Stomach (tissue), 4 donors: ENCODE results near the gene GKN1.

Source experiments
- EP300 ChIP-seq: sonication (generic); formaldehyde crosslinking; IDR thresholded peaks from one replicate; pipeline ENCODE4 v1.6.1; 2017; ENCODE audit warnings: antibody characterized with exemption
- POLR2A ChIP-seq, 4 donors: fragments of 450-650 bp; IDR thresholded peaks; one replicate each; pipeline ENCODE4 v1.6.1; 2016; ENCODE audit warnings: antibody characterized with exemption in 4 of 4, control low read depth in 2 of 4, mild to moderate bottlenecking in 1 of 4, moderate library complexity in 1 of 4
- TF ChIP-seq, protein P1 (sequence below), 7 experiments: fragments of 450-650 bp in 4 of 7; fragments of 200-600 bp in 3 of 7; sonication (generic) in 3 of 7; IDR thresholded peaks; one replicate each; pipeline ENCODE4 v1.5.1; 2016 to 2019; ENCODE audit warnings: antibody characterized with exemption in 7 of 7, control low read depth in 2 of 7, mild to moderate bottlenecking in 1 of 7

DNA sequence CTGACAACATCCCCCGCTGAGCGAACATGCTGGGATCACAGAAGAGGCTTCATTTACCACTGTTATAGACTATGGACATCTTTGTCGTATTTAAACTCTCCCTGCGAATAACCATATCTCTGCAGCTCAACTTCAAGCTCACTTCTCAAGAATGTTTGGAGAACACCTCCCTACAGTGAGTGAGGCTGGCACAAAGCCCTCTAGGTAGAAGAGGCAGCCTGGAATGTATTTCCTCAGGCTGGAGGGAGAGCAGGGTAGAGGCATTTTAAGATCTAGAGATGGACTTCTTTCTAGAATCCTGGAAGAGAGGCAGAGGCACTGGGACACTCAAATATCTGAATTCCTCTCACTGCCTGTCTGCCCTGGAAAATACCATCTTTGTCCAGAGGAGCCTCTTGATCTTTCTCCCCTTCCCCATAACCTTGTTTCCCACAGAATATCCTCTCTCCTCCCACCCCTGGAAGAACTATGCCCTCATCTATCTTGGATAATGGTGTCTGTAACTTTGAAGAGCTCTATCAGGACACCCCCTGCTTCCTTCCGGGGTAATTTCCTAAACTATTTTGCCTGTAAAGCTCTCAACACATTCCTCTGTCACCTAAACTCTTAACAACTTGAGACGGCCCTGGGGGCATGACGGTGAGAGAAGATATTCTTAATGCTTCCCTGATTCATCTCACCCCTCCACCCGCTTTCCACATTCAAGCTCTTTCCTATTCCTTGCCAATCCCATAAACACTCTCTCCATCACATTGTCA lies 36.2 kb downstream of the GKN1 start:
- TF ChIP-seq, protein P1, sequence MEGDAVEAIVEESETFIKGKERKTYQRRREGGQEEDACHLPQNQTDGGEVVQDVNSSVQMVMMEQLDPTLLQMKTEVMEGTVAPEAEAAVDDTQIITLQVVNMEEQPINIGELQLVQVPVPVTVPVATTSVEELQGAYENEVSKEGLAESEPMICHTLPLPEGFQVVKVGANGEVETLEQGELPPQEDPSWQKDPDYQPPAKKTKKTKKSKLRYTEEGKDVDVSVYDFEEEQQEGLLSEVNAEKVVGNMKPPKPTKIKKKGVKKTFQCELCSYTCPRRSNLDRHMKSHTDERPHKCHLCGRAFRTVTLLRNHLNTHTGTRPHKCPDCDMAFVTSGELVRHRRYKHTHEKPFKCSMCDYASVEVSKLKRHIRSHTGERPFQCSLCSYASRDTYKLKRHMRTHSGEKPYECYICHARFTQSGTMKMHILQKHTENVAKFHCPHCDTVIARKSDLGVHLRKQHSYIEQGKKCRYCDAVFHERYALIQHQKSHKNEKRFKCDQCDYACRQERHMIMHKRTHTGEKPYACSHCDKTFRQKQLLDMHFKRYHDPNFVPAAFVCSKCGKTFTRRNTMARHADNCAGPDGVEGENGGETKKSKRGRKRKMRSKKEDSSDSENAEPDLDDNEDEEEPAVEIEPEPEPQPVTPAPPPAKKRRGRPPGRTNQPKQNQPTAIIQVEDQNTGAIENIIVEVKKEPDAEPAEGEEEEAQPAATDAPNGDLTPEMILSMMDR (IDR thresholded peaks at IDR 0.05): no peak
- TF ChIP-seq EP300 (no peak), POLR2A (IDR thresholded peaks at IDR 0.05) (no peak)
